HepG2 (cell line): Measurements from ENCODE around the gene SYNE1. TPM values are rescaled to one million over a fixed set of nuclear protein-coding genes. Genes with fewer than 3 reads are reported as not detected.

ENCODE experiments used
- ATAC-seq: fragments of 200-7000 bp; cut with Tn5 transposase; 3 replicates; pipeline ENCODE4 v1.9.1; 2020; ENCODE audit warnings: mild to moderate bottlenecking, moderate library complexity
- BruUV-seq: library from RNA; stranded (reverse); fragments of 400-500 nt; replicated peaks from 2 replicates; lab custom pipeline; 2021; lab: Mats Ljungman, UMichigan
- CTCF ChIA-PET: fragments of 300-600 bp; formaldehyde crosslinking; extraction: SDS; loops from one replicate; lab custom pipeline; 2021; ENCODE audit warnings: low total read pairs, inconsistent platforms, low intra/inter-chr PET ratio; lab: Yijun Ruan, JAX
- POLR2A ChIA-PET: fragments of 350-600 bp; sonication (Branson Sonifier 250); formaldehyde crosslinking; loops from one replicate; lab custom pipeline; 2020; ENCODE audit warnings: antibody characterized with exemption, inconsistent platforms; lab: Yijun Ruan, JAX
- DNase-seq: peaks from one replicate; pipeline ENCODE4 v3.0.0-alpha.2; 2015; ENCODE audit warnings: low spot score
- FAIRE-seq: peaks from 3 replicates; lab custom pipeline; 2011; peaks lifted over from hg19 to GRCh38; lab: Jason Lieb, UNC
- H2AFZ ChIP-seq: one replicate; pipeline ENCODE4 v1.6.1; 2011; ENCODE audit warnings: low read length, inconsistent platforms
- H3K27ac ChIP-seq: fragments of 300-600 bp; 3 replicates; pipeline ENCODE4 v1.8.0; 2011; ENCODE audit warnings: mixed run types, mild to moderate bottlenecking, mixed read lengths, low read length, inconsistent platforms; ENCODE audit not compliant: insufficient read depth; ENCODE audit errors: extremely low read length
- H3K27me3 ChIP-seq, 2 experiments: fragments of 200-600 bp in 1 of 2; 2 replicates in 1 of 2; 3 replicates in 1 of 2; pipeline versions ENCODE4 v1.6.0 to v1.8.0; 2011; ENCODE audit warnings: low read length in 2 of 2, mild to moderate bottlenecking in 2 of 2, moderate library complexity in 2 of 2, inconsistent platforms in 1 of 2; ENCODE audit not compliant: insufficient read depth in 2 of 2, control insufficient read depth in 1 of 2
- H3K36me3 ChIP-seq, 2 experiments: fragments of 200-600 bp in 1 of 2; replicated peaks in 1 of 2; 2 replicates in 1 of 2; 3 replicates in 1 of 2; pipeline versions ENCODE4 v1.5.1 to v1.8.0; 2011; ENCODE audit warnings: low read length in 2 of 2, inconsistent platforms in 1 of 2; ENCODE audit not compliant: insufficient read depth in 2 of 2, control insufficient read depth in 1 of 2
- H3K4me1 ChIP-seq: 2 replicates; pipeline ENCODE4 v1.5.1; 2012; ENCODE audit warnings: low read length, inconsistent platforms; ENCODE audit not compliant: insufficient read depth
- H3K4me2 ChIP-seq: 2 replicates; pipeline ENCODE4 v1.6.0; 2011; ENCODE audit warnings: low read depth, low read length, inconsistent platforms
- H3K4me3 ChIP-seq, 3 experiments: fragments of 200-600 bp in 1 of 3; sonication (generic), shearing (Covaris generic) in 1 of 3; replicated peaks in 1 of 3; 2 replicates each; pipeline ENCODE4 v1.5.1; 2011 to 2016; ENCODE audit warnings: low read length in 3 of 3, inconsistent platforms in 2 of 3, low read depth in 2 of 3, mild to moderate bottlenecking in 2 of 3, control low read depth in 1 of 3, mixed read lengths in 1 of 3; ENCODE audit not compliant: insufficient read depth in 1 of 3
- H3K79me2 ChIP-seq: one replicate; pipeline ENCODE4 v1.6.1; 2011; ENCODE audit warnings: low read length, inconsistent platforms; ENCODE audit not compliant: insufficient read depth
- H3K9ac ChIP-seq: 2 replicates; pipeline ENCODE4 v1.6.0; 2011; ENCODE audit warnings: mild to moderate bottlenecking, low read depth, low read length, inconsistent platforms; ENCODE audit not compliant: insufficient read depth
- H3K9me3 ChIP-seq: 2 replicates; pipeline ENCODE4 v1.5.1; 2012; ENCODE audit warnings: mild to moderate bottlenecking, low read length
- H4K20me1 ChIP-seq: 2 replicates; pipeline ENCODE4 v1.6.0; 2011; ENCODE audit warnings: inconsistent platforms, mild to moderate bottlenecking, low read length, moderate library complexity; ENCODE audit not compliant: insufficient read depth
- CEBPB ChIP-seq: IDR thresholded peaks from 2 replicates; pipeline ENCODE4 v1.6.1; 2011; ENCODE audit warnings: low read depth, low read length, improper control_type of control experiment, borderline replicate concordance
- CEBPG ChIP-seq: IDR thresholded peaks from 2 replicates; pipeline ENCODE4 v1.6.1; 2016
- E2F2 ChIP-seq: sonication (generic); formaldehyde crosslinking; IDR thresholded peaks from 2 replicates; pipeline ENCODE4 v1.4.0; 2020; ENCODE audit warnings: missing genetic modification reagents, borderline replicate concordance
- EP300 ChIP-seq, 3 experiments: sonication (generic) in 1 of 3; formaldehyde crosslinking in 1 of 3; IDR thresholded peaks; 2 replicates each; pipeline versions ENCODE4 v1.5.1 to v1.6.1; 2011 to 2020; ENCODE audit warnings: low read depth in 2 of 3, low read length in 2 of 3, borderline replicate concordance in 1 of 3, improper control_type of control experiment in 1 of 3, mild to moderate bottlenecking in 1 of 3, missing genetic modification reagents in 1 of 3, moderate library complexity in 1 of 3
- FOXC1 ChIP-seq: sonication (generic); formaldehyde crosslinking; IDR thresholded peaks from 2 replicates; pipeline ENCODE4 v1.8.0; 2022; ENCODE audit warnings: mild to moderate bottlenecking, missing genetic modification reagents, borderline replicate concordance
- MED1 ChIP-seq: sonication (generic); formaldehyde crosslinking; IDR thresholded peaks from 2 replicates; pipeline ENCODE4 v1.4.0; 2020; ENCODE audit warnings: missing genetic modification reagents
- NCOA1 ChIP-seq: sonication (generic); formaldehyde crosslinking; IDR thresholded peaks from 2 replicates; pipeline ENCODE4 v1.9.0; 2021; ENCODE audit warnings: missing genetic modification reagents
- NFATC3 ChIP-seq: sonication (generic); formaldehyde crosslinking; IDR thresholded peaks from 2 replicates; pipeline ENCODE4 v1.5.1; 2020; ENCODE audit warnings: mild to moderate bottlenecking, missing genetic modification reagents
- PLRG1 ChIP-seq: fragments of 450-650 bp; conservative IDR thresholded peaks from 2 replicates; pipeline ENCODE4 v1.6.1; 2016
- POLR2A ChIP-seq, 2 experiments: IDR thresholded peaks; 2 replicates each; pipeline ENCODE4 v1.6.1; 2011; ENCODE audit warnings: low read depth in 2 of 2, low read length in 2 of 2, mild to moderate bottlenecking in 1 of 2, moderate library complexity in 1 of 2; ENCODE audit not compliant: insufficient read depth in 1 of 2
- SRY ChIP-seq: sonication (generic); formaldehyde crosslinking; IDR thresholded peaks from 2 replicates; pipeline ENCODE4 v1.8.0; 2022; ENCODE audit warnings: mild to moderate bottlenecking, missing genetic modification reagents
- ZBTB39 ChIP-seq: sonication (generic); formaldehyde crosslinking; IDR thresholded peaks from 2 replicates; pipeline ENCODE4 v1.5.0; 2020; ENCODE audit warnings: missing genetic modification reagents
- ZNF263 ChIP-seq: sonication (generic); formaldehyde crosslinking; IDR thresholded peaks from 2 replicates; pipeline ENCODE4 v1.4.0; 2020; ENCODE audit warnings: missing genetic modification reagents
- ZNF296 ChIP-seq: sonication (generic); formaldehyde crosslinking; conservative IDR thresholded peaks from 2 replicates; pipeline ENCODE4 v1.5.0; 2020; ENCODE audit warnings: mild to moderate bottlenecking, missing genetic modification reagents
- ZNF766 ChIP-seq: sonication (generic); formaldehyde crosslinking; IDR thresholded peaks from 2 replicates; pipeline ENCODE4 v1.5.0; 2020; ENCODE audit warnings: missing genetic modification reagents, borderline replicate concordance
- WGBS: methylation state at CpG from one replicate; pipeline ENCODE4 v1.1.6; 2017; ENCODE audit warnings: low lambda C conversion rate; 5-methylcytosine and 5-hydroxymethylcytosine counted together
- in situ Hi-C: cut with HindIII; loops from 2 replicates; pipeline ENCODE4 v1.10.0; 2017; ENCODE audit warnings: low pct_unique_long_range_greater_than_20kb; ENCODE audit not compliant: extremely low pct_ligation_motif_present
- intact Hi-C: fragments of 100-400 bp; cut with micrococcal nuclease; formaldehyde crosslinking; loops from one replicate; pipeline ENCODE4 v1.10.0; 2022; ENCODE audit not compliant: unreplicated experiment
- polyA plus RNA-seq, 8 experiments: library from polyadenylated mRNA; depleted of rRNA in 3 of 8; stranded (reverse) in 7 of 8; unstranded in 1 of 8; fragments of >200 nt; fragmentation: Illumina TruSeq in 4 of 8; extraction: Trizol in 4 of 8; gene quantifications; 2 replicates each; pipeline versions ENCODE4 v1.2.1 to v1.2.3, GENCODE V29; 2011 to 2016; ENCODE audit warnings: low read depth in 4 of 8, missing spikeins in 1 of 8, mixed read lengths in 1 of 8; ENCODE audit not compliant: insufficient read depth in 1 of 8
- total RNA-seq, 5 experiments: library from RNA; depleted of rRNA; stranded (reverse); fragments of >200 nt; fragmentation: Illumina TruSeq; extraction: Trizol; gene quantifications; 2 replicates each; pipeline ENCODE4 v1.2.3, GENCODE V29; 2016; ENCODE audit warnings: low read depth in 1 of 5

The SYNE1 gene
- total and polyA plus RNA-seq, 2 of the 13 experiments (the other 11 are each of a cell fraction or from before 2014, with no cell fraction given) = 5.5 to 15.9 TPM

- BruUV-seq = no TSS peak
- H3K9ac ChIP-seq = no peak overlapping the region
- H3K36me3 ChIP-seq = no peaks in the 10 kb centered on the region
- H3K4me1 ChIP-seq = peaks cover 7% of the 10 kb centered on the region; the same call in 1 of the 2 replicates
- FAIRE-seq (no peak), DNase-seq (no peak), ATAC-seq (no peak)
- no peak for TF ChIP-seq FOXC1 (CRISPR knock-in tag)
- no peak for TF ChIP-seq SRY (CRISPR knock-in tag)
- no peak for TF ChIP-seq MED1 (CRISPR knock-in tag)
- no peak for TF ChIP-seq ZNF766
- peak; percentile 32; the same call in 1 of the 2 replicates for TF ChIP-seq CEBPG (CRISPR knock-in tag)
- TF ChIP-seq POLR2A (IDR thresholded peaks at IDR 0.05; ENCODE audit: insufficient read depth in 1 of 2, low read depth in 2 of 2, low read length in 2 of 2) = no peak
- peak; percentile 29; the same call in 1 of the 2 replicates for TF ChIP-seq CEBPB
- H3K79me2 ChIP-seq = no peaks in the 10 kb centered on the region
- ChIA-PET CTCF (no interaction called here), POLR2A (no interaction called here)
- in situ Hi-C loops (no loop called here), intact Hi-C loops (no loop called here)
- no peak overlapping the region for H3K27ac ChIP-seq
- no peak overlapping the region for H3K4me3 ChIP-seq
- no peaks in the 10 kb centered on the region for H3K9me3 ChIP-seq
- no peaks in the 10 kb centered on the region for H4K20me1 ChIP-seq
- H2AFZ ChIP-seq = no peak overlapping the region
- under 1% methylated on average over 4 of the region's 4 CpGs for WGBS
- no peak overlapping the region for H3K4me2 ChIP-seq
- no peaks in the 10 kb centered on the region for H3K27me3 ChIP-seq
These were observed 61.5 kb downstream of the SYNE1 start for GRCh38 chr6:152575621-152576150.

GRCh38 chr6:152575161-152575560, 62.0 kb downstream of the SYNE1 start:
- ATAC-seq (no peak), DNase-seq (no peak), FAIRE-seq (no peak)
- in situ Hi-C loops = no loop called here
- no peaks in the 10 kb centered on the region for H3K79me2 ChIP-seq
- no peaks in the 10 kb centered on the region for H3K36me3 ChIP-seq
- WGBS = 9% methylated on average over 2 of the region's 2 CpGs
- no peak overlapping the region for H3K9ac ChIP-seq
- H3K27me3 ChIP-seq = no peaks in the 10 kb centered on the region
- H2AFZ ChIP-seq = no peak overlapping the region
- no peak overlapping the region for H3K27ac ChIP-seq
- no peaks in the 10 kb centered on the region for H3K9me3 ChIP-seq
- intact Hi-C loops = no loop called here
- ChIA-PET POLR2A (no interaction called here), CTCF (no interaction called here)
- H3K4me1 ChIP-seq = peaks cover 7% of the 10 kb centered on the region; the same call in 1 of the 2 replicates
- no peaks in the 10 kb centered on the region for H4K20me1 ChIP-seq
- H3K4me2 ChIP-seq = no peak overlapping the region
- no peak overlapping the region for H3K4me3 ChIP-seq
- BruUV-seq = no TSS peak
- no peak for TF ChIP-seq E2F2 (CRISPR knock-in tag)
- no peak for TF ChIP-seq NCOA1
- TF ChIP-seq ZBTB39 (CRISPR knock-in tag) = no peak
- TF ChIP-seq ZNF296 (CRISPR knock-in tag) = no peak
- no peak for TF ChIP-seq ZNF263
- TF ChIP-seq EP300 (IDR thresholded peaks at IDR 0.05; ENCODE audit: low read depth in 2 of 2, low read length in 2 of 2) = no peak
- TF ChIP-seq EP300 (CRISPR knock-in tag; IDR thresholded peaks at IDR 0.05; ENCODE audit: borderline replicate concordance) = no peak
- TF ChIP-seq NFATC3 (CRISPR knock-in tag) = no peak
- no peak for TF ChIP-seq PLRG1
